ENCODE results near the gene SAMD4B. TPM values are rescaled to one million over a fixed set of nuclear protein-coding genes. Genes with fewer than 3 reads are reported as not detected.

SAMD4B gene
- total RNA-seq, 2 donors from 2014 or later: 133 to 227 TPM

DNA sequence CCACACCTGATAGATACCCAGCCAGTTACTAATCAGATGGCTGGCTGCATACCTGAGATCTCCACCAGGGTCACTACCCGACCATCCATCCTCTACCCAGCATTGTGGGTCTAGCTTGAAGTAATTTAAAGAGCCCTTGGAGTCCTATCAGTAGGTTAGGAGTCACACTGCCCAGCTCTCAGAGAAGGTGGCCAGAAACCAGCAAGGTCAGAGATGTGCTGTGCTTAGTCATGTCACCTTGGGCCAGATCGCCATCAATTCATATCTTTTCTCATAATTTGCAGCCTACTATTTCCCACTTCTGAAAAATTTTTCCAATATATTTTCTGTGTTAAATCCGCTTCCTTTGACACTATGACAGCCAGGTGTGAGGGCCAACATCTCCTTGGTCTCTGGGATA, 13.9 kb downstream of the SAMD4B start:
- Histone ChIP-seq H3K27me3 (replicated peaks; ENCODE audit: insufficient read depth) (no peaks in the 10 kb centered on the region), H3K36me3 (peaks cover 14 to 16% of the 10 kb centered on the region in 2 donors), H3K4me1 (replicated peaks) (no peaks in the 10 kb centered on the region), H3K4me3 (no peak overlapping the region), H3K27ac (no peak overlapping the region), H3K9me3 (no peaks in the 10 kb centered on the region)
- 97% methylated on average over 3 of the region's 3 CpGs for WGBS
- TF ChIP-seq, protein P1, sequence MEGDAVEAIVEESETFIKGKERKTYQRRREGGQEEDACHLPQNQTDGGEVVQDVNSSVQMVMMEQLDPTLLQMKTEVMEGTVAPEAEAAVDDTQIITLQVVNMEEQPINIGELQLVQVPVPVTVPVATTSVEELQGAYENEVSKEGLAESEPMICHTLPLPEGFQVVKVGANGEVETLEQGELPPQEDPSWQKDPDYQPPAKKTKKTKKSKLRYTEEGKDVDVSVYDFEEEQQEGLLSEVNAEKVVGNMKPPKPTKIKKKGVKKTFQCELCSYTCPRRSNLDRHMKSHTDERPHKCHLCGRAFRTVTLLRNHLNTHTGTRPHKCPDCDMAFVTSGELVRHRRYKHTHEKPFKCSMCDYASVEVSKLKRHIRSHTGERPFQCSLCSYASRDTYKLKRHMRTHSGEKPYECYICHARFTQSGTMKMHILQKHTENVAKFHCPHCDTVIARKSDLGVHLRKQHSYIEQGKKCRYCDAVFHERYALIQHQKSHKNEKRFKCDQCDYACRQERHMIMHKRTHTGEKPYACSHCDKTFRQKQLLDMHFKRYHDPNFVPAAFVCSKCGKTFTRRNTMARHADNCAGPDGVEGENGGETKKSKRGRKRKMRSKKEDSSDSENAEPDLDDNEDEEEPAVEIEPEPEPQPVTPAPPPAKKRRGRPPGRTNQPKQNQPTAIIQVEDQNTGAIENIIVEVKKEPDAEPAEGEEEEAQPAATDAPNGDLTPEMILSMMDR (IDR thresholded peaks at IDR 0.05): no peak
- no peak for TF ChIP-seq POLR2A (IDR thresholded peaks at IDR 0.05)
- no peak for TF ChIP-seq POLR2AphosphoS5 (IDR thresholded peaks at IDR 0.05)
- intact Hi-C loops (cut with DNase I): no loop called here
- DNase-seq (ENCODE audit: low spot score): no peak

- no peak overlapping the region for H3K27ac ChIP-seq
- H3K27me3 ChIP-seq (replicated peaks; ENCODE audit: insufficient read depth): no peaks in the 10 kb centered on the region
- H3K4me1 ChIP-seq (replicated peaks): no peaks in the 10 kb centered on the region
- no peak for DNase-seq (ENCODE audit: low spot score)
- no peak overlapping the region for H3K4me3 ChIP-seq
- TF ChIP-seq, protein P1 (IDR thresholded peaks at IDR 0.05): no peak
- TF ChIP-seq POLR2AphosphoS5 (IDR thresholded peaks at IDR 0.05): no peak
- no peak for TF ChIP-seq POLR2A (IDR thresholded peaks at IDR 0.05)
- H3K9me3 ChIP-seq: no peaks in the 10 kb centered on the region
- peaks cover 14 to 16% of the 10 kb centered on the region in 2 donors for H3K36me3 ChIP-seq
- intact Hi-C loops (cut with DNase I): no loop called here
- WGBS: 92% methylated on average over 18 of the region's 18 CpGs
These were observed 14.4 kb downstream of the SAMD4B start for GRCh38 chr19:39356647-39357046.

- WGBS: 91% methylated on average over 3 of the region's 3 CpGs
These were observed 16.8 kb downstream of the SAMD4B start for GRCh38 chr19:39359026-39359425.

GRCh38 chr19:39360599-39360998, 18.4 kb downstream of the SAMD4B start:
- Histone ChIP-seq H3K4me1 (replicated peaks) (no peaks in the 10 kb centered on the region), H3K4me3 (no peak overlapping the region), H3K27me3 (replicated peaks; ENCODE audit: insufficient read depth) (no peaks in the 10 kb centered on the region), H3K36me3 (peaks cover 14 to 16% of the 10 kb centered on the region in 2 donors), H3K9me3 (no peaks in the 10 kb centered on the region), H3K27ac (no peak overlapping the region)
- TF ChIP-seq, protein P1 (IDR thresholded peaks at IDR 0.05): no peak
- TF ChIP-seq POLR2A (IDR thresholded peaks at IDR 0.05) (no peak), POLR2AphosphoS5 (IDR thresholded peaks at IDR 0.05) (no peak)
- intact Hi-C loops (cut with DNase I): no loop called here
- no peak for DNase-seq (ENCODE audit: low spot score)
- 94% methylated on average over 1 of the region's 1 CpG for WGBS

More at GRCh38 chr19:39359026-39359425, 16.8 kb downstream of the SAMD4B start:
- Histone ChIP-seq H3K27ac (no peak overlapping the region), H3K4me1 (replicated peaks) (no peaks in the 10 kb centered on the region), H3K9me3 (no peaks in the 10 kb centered on the region), H3K27me3 (replicated peaks; ENCODE audit: insufficient read depth) (no peaks in the 10 kb centered on the region), H3K4me3 (no peak overlapping the region), H3K36me3 (peaks cover 14 to 16% of the 10 kb centered on the region in 2 donors)
- intact Hi-C loops (cut with DNase I): no loop called here
- no peak for TF ChIP-seq POLR2AphosphoS5 (IDR thresholded peaks at IDR 0.05)
- no peak for TF ChIP-seq POLR2A (IDR thresholded peaks at IDR 0.05)
- TF ChIP-seq, protein P1 (IDR thresholded peaks at IDR 0.05): no peak
- no peak for DNase-seq (ENCODE audit: low spot score)

All from prostate gland (tissue), 2 donors.